HG03558 (cell line): ENCODE data around the gene PHLDB1.

Experiments
- ATAC-seq: cut with Tn5 transposase; IDR thresholded peaks from one replicate; pipeline ENCODE4 v1.9.1; 2021; ENCODE audit warnings: moderate number of reproducible peaks; ENCODE audit not compliant: unreplicated experiment; ENCODE audit errors: extremely low read depth

The PHLDB1 gene

GRCh38 chr11:118656563-118657165 lies 49.2 kb downstream of the PHLDB1 start:
- ATAC-seq = no peak

DNA sequence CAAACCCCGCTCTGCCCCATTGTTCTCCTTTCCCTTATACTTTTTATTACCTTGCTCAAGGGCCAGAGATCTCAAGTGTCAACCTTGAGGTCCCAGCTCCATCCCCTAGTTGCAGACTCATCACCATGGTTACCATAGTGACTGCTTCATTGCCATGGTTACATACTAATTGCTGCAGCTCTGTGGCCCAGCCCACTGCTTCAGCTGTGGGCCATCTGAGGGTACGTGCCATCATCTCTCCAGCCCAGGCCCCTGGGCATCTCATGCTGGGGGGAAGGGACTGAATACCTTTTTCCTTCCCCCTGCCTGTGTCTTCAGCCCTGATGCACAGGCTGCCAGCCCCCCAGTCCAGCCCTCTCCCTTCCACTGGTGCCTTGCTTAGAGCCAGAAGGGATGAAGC lies 49.8 kb downstream of the PHLDB1 start:
- no peak for ATAC-seq

DNA sequence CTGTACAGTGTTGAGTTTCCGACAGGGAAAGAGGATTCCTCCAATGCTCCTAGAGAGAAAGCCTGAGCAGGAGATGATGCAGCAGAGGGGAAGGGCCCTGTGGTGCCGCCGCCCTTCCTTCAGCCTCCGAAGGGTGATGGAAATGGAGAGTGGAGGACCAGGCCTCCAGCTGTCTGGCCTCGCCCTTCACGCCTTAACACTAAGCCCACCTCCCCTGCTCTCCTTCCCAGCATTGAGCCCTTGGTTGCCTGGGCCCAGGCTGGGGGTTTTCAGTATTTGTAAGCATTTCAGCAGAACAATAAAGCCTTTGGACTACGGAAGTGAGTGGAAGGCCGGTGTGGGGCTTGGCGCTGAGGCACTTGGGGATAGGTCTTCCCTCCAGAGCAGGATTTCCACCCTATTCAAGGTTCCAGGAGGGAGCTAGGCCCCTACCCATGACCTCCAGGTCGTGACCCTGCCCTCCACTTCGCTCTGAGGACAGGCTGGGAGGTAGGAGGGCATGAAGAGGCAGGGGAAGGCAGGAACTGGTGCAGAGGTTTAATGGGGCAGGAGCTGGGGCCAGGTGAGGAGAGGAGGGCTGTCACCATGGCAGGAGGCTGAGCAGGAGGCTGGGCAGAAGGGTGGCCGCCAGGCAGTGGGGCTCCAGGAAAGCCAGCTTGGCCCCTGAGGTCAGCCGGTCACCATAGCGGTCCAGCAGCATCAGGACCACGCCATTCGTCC lies 50.5 kb downstream of the PHLDB1 start:
- ATAC-seq = no peak

- no peak for ATAC-seq
Observed at GRCh38 chr11:118658429-118659313, 51.3 kb downstream of the PHLDB1 start.

- ATAC-seq = no peak
Observed at GRCh38 chr11:118659314-118659952, 52.0 kb downstream of the PHLDB1 start.

DNA sequence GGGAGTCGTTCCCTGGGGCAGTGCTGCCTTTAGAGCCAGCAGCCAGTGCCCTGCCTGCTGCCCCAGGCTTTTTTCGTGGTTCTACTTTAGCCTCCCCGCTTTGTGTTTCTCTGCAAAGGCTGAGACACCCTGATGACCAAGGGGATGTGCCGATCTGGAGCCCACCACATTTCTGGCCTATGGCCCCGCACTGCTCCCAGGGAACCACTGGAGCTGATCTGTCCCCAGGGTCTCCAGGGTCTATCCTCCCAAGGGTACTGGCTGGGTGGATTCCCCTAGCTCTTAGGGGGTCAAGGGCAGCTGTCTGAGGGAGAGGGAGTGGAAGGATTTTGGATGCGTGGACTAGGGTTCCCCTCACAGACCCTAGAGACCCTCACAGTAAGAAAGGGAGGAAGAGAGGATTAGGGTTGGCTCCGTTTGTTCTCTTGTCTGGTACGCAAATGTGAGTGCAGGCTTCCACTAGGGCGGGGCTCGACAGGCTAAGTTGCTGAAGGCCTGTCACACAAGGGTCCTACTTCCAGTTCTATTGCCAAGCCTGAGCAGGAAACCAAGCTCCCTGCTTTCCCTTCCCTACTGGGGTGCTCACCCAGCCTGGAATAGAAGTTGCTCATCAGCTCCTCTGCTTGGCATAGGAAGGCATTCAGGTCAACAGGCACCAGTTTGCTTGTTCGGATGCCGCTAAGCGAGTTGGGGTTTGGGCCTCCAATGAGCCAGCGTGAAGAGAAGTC lies 52.7 kb downstream of the PHLDB1 start:
- ATAC-seq = no peak

GRCh38 chr11:118660681-118661424 lies 53.4 kb downstream of the PHLDB1 start:
- no peak for ATAC-seq

GRCh38 chr11:118661425-118662301 lies 54.2 kb downstream of the PHLDB1 start:
- no peak for ATAC-seq

- ATAC-seq = no peak
Observed at GRCh38 chr11:118662401-118663271, 55.2 kb downstream of the PHLDB1 start.

GRCh38 chr11:118663381-118663780 lies 56.0 kb downstream of the PHLDB1 start:
- no peak for ATAC-seq

DNA sequence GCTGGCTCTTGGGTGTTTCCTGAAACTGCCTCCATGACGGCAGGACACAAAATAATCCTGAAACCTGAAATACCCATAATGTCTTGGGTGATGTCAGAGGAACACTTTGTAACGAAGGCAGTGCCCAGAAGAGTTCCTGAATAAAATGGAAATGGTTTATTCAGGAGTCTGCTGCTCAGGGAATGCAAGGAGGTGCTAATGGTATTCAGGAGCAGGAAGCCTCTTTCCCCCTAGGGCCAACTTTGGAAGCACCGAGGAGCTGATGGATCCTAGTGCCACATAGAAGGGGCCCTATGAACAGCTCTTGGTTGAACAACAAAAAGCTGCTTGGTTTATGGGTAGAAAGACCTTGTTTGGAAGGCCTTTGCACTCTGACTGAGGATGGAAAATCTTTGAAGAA lies 56.5 kb downstream of the PHLDB1 start:
- no peak for ATAC-seq

DNA sequence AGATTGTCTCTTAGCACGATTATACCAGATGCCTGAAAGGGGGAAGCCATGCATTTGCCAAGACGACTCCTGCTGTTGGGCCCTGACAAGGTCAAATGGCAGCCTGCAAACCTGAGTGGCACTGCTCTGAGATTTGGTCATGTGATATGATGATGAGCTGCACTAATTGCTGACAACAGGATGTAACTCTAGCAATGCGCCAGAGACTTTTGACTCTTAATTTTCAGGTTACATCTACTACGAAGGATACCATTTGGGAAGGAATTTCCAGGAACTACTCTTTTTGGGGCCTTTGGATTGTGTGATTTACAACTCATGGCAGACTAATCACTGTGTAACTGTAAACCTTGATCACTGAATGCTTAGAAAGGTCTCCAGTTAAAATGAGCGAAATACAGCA lies 59.0 kb downstream of the PHLDB1 start:
- no peak for ATAC-seq

- no peak for ATAC-seq
Observed at GRCh38 chr11:118670063-118670462, 62.6 kb downstream of the PHLDB1 start.

GRCh38 chr11:118671254-118671653 lies 63.8 kb downstream of the PHLDB1 start:
- no peak for ATAC-seq

DNA sequence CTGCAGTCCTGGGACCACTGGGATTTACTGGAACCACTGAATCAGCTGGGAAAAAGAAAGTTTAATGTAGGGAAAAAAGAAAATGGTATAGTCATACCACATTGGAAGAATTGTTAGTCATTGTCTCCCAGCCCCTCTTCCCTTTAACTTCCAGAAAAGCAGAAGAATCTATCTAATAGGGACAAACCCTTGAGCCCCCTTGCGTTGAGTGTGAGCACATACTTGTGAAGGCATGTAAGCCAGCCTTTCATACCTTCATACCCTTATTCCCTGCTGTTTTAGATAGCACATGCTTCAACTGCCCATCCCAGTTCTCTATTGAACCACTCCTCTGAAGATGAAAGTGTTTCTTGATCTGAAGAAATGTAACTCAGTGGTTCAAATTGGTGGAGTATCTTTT lies 65.4 kb downstream of the PHLDB1 start:
- ATAC-seq = no peak

GRCh38 chr11:118673361-118674081 lies 66.1 kb downstream of the PHLDB1 start:
- ATAC-seq = no peak

GRCh38 chr11:118674082-118674435 lies 66.6 kb downstream of the PHLDB1 start:
- no peak for ATAC-seq
